GM19099 (cell line): ENCODE results near the gene REX1BD.
A peak's percentile ranks its signal among the peaks of the same experiment; 100 is the strongest.

Experiments
- POLR2A ChIP-seq: IDR thresholded peaks from 3 replicates; pipeline ENCODE4 v1.6.1; 2011; ENCODE audit warnings: low read depth; ENCODE audit not compliant: insufficient read length; ENCODE audit errors: extremely low read depth

The REX1BD gene

DNA sequence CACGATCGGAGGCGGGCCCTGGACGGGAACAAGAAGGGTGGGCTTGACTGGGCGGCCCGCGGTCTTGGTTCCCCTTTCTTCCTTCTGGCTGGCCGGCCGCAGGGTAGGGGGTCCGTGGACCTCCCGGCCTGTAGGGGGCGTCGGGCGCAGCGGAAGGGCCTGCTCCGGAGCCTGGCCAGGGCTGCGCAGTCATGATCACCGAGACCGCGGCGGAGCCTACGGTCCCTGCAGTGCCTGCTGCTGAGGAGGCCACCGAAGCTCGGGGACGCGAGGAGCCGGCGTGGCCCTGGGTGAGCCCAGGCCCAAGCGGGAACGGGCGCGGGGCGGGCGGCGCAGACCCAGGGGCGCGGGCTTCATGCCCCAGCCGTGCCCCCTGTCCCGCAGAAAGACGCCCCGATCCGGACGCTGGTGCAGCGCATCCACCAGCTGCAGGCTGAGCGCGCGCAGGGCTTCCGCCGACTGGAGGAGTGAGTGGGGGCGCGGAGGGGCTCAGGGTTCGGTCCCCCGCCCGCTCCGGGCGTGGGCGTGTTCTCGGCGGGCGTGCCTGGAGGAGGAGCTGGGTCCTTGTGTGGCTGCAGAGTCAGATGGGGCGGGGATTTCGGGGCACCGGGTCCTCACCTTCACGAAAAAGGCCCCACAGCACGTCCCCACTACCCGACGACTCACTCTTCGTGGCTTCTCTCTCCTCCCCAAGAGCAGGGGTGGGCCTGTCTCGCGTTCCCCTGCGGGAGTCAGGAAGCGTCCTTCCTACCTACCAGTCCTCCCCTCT, at the start of gene REX1BD:
REX1BD (plus strand) TSS at position 188 of the 769 bp plus-strand sequence; CDS start at position 192, 4 bp downstream.
- peak; percentile 93 for TF ChIP-seq POLR2A

DNA sequence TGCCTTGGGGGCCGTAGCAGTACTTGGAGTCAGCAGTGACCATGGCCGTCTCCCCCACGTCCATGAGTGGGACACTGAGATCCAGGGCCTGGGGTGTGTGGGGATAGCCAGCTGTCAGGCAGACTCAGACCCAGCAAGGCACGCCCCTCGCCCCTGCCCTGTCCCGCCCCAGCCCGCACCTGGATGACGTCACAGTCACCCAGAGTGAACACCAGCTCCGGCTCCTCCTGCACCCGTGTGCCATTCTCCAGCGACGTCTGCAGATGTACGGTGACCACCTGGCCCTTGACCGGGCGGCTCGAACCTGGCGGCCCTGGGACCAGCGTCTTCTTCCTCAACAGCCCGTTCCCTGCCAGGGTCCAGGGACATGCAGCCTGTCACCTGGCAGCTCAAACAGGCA, 49.2 kb upstream of the REX1BD start:
- TF ChIP-seq POLR2A = no peak

DNA sequence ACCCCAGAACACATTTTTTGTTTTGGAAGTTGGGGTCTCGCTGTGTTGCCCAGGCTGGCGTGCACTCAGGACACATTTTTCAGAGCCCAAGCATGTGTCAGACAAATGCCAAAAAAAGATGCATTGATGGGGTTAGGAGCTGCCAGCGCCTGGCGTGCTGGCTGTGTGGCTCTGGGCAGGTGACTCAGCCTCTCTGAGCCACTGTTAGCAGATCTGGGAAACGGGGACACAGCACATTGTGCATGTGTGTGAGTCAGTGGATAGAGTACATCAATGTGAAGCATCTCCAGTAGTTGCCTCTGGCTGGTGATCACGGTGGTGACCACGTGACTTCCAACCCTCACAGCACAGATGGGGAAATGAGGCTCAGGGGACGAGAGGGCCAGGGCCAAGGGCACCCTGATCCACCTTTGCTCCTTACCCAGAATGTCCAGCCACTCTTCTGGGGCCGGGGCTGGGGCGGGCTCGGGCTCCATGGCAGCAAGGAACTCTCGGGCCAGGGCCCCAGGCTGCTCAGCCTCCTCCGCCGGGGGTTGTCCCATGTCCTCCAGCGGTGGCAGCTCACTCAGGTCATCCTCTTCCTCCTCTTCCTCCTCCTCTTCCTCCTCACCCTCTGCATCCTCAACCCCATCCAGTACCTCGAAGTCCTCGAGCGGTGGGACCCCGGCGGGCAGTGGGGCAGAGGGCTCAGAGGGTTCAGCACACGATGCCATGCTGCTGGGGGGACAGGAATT, 47.2 kb upstream of the REX1BD start:
- TF ChIP-seq POLR2A = no peak

GRCh38 chr19:18541992-18542940, 46.3 kb upstream of the REX1BD start:
- TF ChIP-seq POLR2A = no peak

DNA sequence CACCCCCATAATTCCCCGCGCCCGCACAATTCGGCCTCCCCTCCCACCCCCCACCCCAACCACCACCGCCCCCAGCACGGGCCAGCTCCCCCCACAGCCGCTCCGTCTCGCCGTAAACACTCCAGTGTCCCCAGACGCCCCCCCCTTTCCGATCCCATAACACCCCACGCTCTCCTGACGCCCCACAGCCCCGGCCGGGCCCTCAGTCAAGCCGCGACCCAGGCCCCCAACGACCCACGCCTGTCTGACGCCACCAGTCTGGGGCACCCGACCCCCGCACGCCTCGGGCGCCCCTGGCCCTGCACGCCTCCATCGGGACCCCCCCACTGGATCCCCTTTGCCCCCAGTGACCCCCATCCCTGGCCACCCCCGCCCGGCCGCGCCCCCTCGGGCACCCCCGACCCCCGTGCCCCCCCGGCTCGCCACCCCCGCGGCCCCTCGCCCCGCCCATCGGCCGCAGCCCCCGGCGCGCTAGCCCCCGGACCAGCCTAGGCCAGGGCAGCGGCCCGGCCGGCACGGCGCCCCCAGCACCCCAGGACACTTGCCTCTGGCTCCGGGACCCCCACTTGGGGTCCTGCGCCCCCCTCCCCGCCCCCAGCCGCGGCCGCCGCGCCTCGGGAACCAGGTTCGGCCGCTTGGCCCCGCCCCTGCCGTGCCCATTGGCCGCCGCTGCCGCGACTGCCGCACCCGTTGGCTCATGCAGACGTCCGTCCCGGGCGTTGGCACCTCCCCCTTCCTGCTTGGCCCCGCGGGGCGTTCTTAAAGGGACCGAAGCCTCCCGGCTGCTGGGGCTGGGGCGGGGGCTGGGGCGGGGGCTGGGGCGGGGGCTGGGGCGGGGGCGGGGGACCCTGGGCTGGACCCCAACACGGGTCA, 45.4 kb upstream of the REX1BD start, which contains the start of gene FKBP8:
FKBP8 (minus strand) TSS at position 633 of the 873 bp plus-strand sequence. CDS start 1,603 bp downstream, outside the sequence.
- TF ChIP-seq POLR2A = no peak

GRCh38 chr19:18543814-18544475, 44.7 kb upstream of the REX1BD start:
- peak; percentile 31 for TF ChIP-seq POLR2A

DNA sequence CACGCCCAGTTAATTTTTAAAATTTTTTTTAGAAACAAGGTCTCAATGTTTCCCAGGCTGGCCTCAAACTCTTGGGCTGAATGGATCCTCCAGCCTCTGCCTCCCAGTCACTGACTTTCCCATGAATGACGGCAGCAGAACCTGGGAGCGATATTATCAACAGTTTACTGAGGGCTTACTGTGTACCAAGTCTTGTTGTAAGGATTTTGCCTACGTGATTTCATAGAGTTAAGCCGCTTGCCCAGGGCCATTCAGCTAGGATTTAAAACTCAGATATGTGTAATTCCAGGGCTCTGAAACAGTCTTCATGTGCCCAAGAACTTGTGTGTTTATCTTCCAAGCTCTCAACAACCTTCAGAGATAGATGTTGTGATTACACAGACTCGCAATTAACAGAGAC, 37.0 kb upstream of the REX1BD start:
- no peak for TF ChIP-seq POLR2A

DNA sequence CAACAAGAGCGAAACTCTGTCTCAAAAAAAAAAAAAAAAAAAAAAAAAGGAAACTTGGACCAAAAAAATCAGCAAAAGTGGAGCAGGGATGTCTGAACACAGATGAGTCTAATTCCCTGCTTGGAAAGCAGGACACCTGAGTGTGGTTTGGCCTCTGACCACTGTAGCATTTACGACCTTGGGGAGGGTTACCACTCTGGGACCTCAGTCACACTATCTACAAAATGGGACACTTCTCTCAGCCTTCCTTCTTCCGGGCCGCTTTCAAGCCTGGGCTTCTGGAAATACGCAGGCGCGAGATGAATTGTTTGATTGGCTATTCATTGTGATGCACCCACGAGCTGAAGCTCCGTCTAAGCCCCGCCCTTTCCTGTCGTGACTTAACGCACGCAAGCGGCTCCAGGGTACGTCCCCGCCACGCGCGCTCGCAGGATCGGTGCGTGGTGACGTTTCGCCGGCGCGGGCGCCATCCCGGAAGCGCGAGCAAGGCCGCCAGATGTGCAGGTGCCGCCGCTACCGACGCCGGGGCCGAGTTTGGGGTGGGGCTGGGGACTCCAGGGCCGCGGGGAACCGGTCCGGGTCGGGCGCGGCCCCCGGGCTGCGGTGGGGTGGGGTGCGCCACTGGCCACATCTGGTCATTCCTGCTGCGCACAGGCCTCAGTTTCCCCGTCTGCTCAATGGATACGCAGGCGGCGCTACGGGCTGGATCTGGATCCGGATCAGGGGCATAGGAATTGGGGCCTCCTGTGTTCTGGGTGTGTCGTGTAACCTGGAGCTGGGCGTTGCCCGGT, 31.0 kb upstream of the REX1BD start, which contains the start of gene KXD1:
KXD1 (plus strand) TSS at position 460 of the 791 bp plus-strand sequence. CDS start 4,187 bp downstream, outside the sequence.
- TF ChIP-seq POLR2A = peak; percentile 87

DNA sequence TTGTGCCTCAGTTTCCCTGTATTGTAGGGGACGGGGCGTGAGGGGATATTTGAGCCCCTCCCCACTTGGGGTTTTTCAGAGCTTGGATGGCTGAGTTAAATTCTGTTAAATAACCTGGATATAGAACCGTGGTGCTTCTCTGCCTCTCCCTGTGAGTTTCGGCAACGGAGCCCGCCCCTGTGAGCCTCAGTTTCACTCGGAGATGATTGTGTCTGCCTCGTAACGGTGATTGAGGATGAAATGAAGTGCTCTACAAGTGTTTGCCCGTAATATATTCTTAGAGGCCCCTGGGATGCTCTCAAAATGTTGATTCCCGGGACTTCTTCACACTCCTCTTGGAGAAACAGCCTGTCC, 30.4 kb upstream of the REX1BD start:
- TF ChIP-seq POLR2A = no peak

GRCh38 chr19:18558604-18559003, 30.0 kb upstream of the REX1BD start:
- no peak for TF ChIP-seq POLR2A

- no peak for TF ChIP-seq POLR2A
Observed at GRCh38 chr19:18559685-18560084, 28.9 kb upstream of the REX1BD start.

GRCh38 chr19:18562086-18562485, 26.5 kb upstream of the REX1BD start:
- no peak for TF ChIP-seq POLR2A

GRCh38 chr19:18566953-18567352, 21.6 kb upstream of the REX1BD start:
- TF ChIP-seq POLR2A = no peak
